ENCODE results near the gene BCL2. TPM values are rescaled to one million over a fixed set of nuclear protein-coding genes. Genes with fewer than 3 reads are reported as not detected.
A peak's percentile ranks its signal among the peaks of the same experiment; 100 is the strongest.

Gene BCL2
- total RNA-seq, 2 donors from 2014 or later, result 14.8 to 38.4 TPM

DNA sequence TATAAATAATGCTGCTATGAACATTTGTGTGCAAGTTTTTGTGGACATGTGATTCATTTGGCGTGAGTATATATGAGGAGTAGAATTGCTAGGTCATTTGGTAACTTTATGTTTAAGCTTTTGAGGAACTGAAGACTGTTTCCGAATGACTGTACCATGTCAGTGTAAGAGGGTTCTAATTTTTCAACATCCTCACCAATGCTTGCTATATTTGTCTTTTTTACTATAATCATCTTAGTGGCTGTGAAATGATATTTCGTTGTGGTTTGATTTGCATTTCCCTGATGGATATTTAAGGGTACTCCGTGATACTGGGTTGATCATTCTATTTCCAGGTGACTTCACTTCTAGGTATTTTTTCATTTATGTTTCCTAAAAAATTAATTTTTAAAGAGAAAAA lies 241.1 kb downstream of the BCL2 start:
- H3K9me3 ChIP-seq, result no peaks in the 10 kb centered on the region
- H3K36me3 ChIP-seq, result no peaks in the 10 kb centered on the region
- no peaks in the 10 kb centered on the region for H3K4me1 ChIP-seq (replicated peaks)
- TF ChIP-seq POLR2A (IDR thresholded peaks at IDR 0.05), result no peak
- TF ChIP-seq, protein P1, sequence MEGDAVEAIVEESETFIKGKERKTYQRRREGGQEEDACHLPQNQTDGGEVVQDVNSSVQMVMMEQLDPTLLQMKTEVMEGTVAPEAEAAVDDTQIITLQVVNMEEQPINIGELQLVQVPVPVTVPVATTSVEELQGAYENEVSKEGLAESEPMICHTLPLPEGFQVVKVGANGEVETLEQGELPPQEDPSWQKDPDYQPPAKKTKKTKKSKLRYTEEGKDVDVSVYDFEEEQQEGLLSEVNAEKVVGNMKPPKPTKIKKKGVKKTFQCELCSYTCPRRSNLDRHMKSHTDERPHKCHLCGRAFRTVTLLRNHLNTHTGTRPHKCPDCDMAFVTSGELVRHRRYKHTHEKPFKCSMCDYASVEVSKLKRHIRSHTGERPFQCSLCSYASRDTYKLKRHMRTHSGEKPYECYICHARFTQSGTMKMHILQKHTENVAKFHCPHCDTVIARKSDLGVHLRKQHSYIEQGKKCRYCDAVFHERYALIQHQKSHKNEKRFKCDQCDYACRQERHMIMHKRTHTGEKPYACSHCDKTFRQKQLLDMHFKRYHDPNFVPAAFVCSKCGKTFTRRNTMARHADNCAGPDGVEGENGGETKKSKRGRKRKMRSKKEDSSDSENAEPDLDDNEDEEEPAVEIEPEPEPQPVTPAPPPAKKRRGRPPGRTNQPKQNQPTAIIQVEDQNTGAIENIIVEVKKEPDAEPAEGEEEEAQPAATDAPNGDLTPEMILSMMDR (IDR thresholded peaks at IDR 0.05), result no peak
- no peak for TF ChIP-seq POLR2AphosphoS5 (IDR thresholded peaks at IDR 0.05)
- DNase-seq (ENCODE audit: low spot score), result no peak
- intact Hi-C loops (cut with DNase I), result no loop called here
- H3K4me3 ChIP-seq, result no peak overlapping the region
- WGBS, result 92% methylated on average over 4 of the region's 4 CpGs
- H3K27me3 ChIP-seq (replicated peaks; ENCODE audit: insufficient read depth), result no peaks in the 10 kb centered on the region
- no peak overlapping the region for H3K27ac ChIP-seq

DNA sequence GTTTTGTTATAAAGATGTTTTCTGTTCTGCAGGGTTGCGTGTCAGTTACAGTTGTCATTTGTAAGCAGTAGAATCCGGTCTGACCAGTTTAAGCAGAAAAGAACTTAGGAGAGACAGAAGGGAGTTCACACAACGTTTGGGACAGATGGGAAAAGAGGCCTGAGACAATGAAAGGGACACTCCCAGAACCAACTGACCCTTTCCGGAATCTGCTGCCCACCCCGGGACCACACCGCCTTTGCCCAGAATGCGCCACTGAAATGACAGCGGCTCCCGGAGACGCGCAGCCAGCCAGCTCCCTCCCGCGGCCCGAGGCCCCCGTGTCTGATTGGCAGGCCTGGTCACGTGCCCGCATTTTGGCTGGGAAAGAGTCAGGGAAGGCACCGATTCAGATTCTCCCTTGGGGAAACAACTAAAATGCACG lies 244.6 kb downstream of the BCL2 start:
- WGBS, result 6% methylated on average over 19 of the region's 19 CpGs
- peak overlapping the region; percentile 84 to 87 for H3K27ac ChIP-seq
- no peaks in the 10 kb centered on the region for H3K36me3 ChIP-seq
- H3K9me3 ChIP-seq, result no peaks in the 10 kb centered on the region
- DNase-seq (ENCODE audit: low spot score), result peak; percentile 73
- H3K27me3 ChIP-seq (replicated peaks; ENCODE audit: insufficient read depth), result no peaks in the 10 kb centered on the region
- intact Hi-C loops (cut with DNase I), result no loop called here
- TF ChIP-seq POLR2AphosphoS5 (IDR thresholded peaks at IDR 0.05) (peak; percentile 66), POLR2A (IDR thresholded peaks at IDR 0.05) (peak; percentile 22)
- TF ChIP-seq, protein P1 (IDR thresholded peaks at IDR 0.05), result peak in 2 of 4 experiments; percentile 11 to 16
- H3K4me3 ChIP-seq, result peak overlapping the region; percentile 28 to 41
- H3K4me1 ChIP-seq (replicated peaks), result no peaks in the 10 kb centered on the region

DNA sequence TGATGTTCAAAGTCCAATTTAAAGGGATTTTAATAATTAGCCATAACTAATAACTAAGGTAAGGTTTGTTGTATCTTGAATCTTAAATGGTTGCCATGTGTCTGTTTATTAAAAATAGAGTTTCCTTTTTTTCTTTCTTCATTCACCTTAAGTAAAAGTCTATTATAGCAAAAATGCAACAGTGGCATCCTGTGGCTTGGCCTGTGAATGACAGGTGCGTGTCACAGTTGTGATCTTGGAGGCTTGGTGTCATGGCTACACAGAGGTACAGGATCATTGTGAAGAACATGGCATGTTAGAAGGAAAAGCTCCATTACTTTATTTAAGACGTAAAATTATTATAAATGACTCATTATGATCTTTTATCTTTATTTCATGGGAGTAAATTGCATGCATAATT lies 246.1 kb downstream of the BCL2 start:
- Histone ChIP-seq H3K9me3 (no peaks in the 10 kb centered on the region), H3K36me3 (no peaks in the 10 kb centered on the region), H3K4me3 (no peak overlapping the region), H3K4me1 (replicated peaks) (no peaks in the 10 kb centered on the region), H3K27ac (no peak overlapping the region), H3K27me3 (replicated peaks; ENCODE audit: insufficient read depth) (no peaks in the 10 kb centered on the region)
- 93% methylated on average over 2 of the region's 2 CpGs for WGBS
- intact Hi-C loops (cut with DNase I), result no loop called here
- TF ChIP-seq, protein P1 (IDR thresholded peaks at IDR 0.05), result no peak
- TF ChIP-seq POLR2AphosphoS5 (IDR thresholded peaks at IDR 0.05) (no peak), POLR2A (IDR thresholded peaks at IDR 0.05) (no peak)
- no peak for DNase-seq (ENCODE audit: low spot score)

Small RNAs within 50 kb of the gene (small RNA-seq; reads per million reads assigned to genes)
- gene AC022726.1, result 0 reads per million in 2 donors

Other genes with a start within 250 kb of the BCL2 start
- gene KDSR, start 47.4 kb upstream of the BCL2 start, total RNA-seq, result 10 to 100 TPM; 46.1 to 52.3 TPM
- 10 to 100 TPM; 28.3 to 31.7 TPM for gene VPS4B, start 102.7 kb upstream of the BCL2 start, total RNA-seq
- gene SERPINB5, start 157.2 kb upstream of the BCL2 start, total RNA-seq, result 10 to 100 TPM in 1 of 2 donors, 1 to 10 TPM in 1; 7.3 to 17.3 TPM
- not detected for gene SERPINB12, start 222.6 kb upstream of the BCL2 start, total RNA-seq

All from prostate gland (tissue), 2 donors.